Measurements from ENCODE around the gene SF3A1. TPM values are rescaled to one million over a fixed set of nuclear protein-coding genes. Genes with fewer than 3 reads are reported as not detected.

SF3A1 gene, protein sequence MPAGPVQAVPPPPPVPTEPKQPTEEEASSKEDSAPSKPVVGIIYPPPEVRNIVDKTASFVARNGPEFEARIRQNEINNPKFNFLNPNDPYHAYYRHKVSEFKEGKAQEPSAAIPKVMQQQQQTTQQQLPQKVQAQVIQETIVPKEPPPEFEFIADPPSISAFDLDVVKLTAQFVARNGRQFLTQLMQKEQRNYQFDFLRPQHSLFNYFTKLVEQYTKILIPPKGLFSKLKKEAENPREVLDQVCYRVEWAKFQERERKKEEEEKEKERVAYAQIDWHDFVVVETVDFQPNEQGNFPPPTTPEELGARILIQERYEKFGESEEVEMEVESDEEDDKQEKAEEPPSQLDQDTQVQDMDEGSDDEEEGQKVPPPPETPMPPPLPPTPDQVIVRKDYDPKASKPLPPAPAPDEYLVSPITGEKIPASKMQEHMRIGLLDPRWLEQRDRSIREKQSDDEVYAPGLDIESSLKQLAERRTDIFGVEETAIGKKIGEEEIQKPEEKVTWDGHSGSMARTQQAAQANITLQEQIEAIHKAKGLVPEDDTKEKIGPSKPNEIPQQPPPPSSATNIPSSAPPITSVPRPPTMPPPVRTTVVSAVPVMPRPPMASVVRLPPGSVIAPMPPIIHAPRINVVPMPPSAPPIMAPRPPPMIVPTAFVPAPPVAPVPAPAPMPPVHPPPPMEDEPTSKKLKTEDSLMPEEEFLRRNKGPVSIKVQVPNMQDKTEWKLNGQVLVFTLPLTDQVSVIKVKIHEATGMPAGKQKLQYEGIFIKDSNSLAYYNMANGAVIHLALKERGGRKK
- 12.8 and 25.2 TPM in 2 replicates for total RNA-seq

DNA sequence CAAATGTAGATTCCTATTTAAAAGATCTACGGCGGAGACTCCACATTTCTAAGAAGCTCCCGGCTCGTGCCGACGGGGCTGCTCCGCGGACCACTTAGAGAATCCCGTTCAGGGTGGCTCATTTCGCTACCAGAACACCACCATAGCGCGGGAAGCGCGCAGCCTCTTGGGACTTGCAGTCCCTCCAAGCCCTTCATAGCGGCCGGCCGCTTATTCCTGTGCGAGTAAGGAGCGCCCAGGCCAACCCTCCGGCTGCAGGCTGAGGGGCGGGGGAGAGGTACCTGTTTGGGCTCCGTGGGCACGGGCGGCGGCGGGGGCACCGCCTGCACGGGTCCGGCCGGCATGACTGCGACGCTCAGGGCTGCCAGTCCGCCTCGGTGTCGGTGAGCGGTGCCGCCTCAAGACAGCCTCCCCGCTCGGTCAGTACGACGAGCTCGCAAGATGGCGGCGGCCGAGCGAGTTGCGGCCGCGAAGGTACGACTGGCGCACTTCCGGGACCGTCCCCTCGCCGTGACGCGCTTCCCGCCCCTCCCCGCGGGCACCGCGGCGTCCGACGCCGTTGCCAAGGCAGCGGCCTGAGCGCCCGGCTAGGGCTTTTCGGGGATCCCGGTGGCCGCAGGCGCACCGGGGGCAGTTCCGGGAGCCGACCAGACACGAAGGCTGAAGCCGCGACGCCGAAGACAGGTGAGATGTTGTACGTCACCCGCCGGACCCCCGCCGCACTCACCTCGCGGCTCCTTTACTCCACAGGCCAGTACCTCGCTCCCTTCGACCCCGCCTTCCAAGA lies at the start of gene SF3A1, which contains the start of gene CCDC157:
TSS of gene SF3A1 (minus strand) at position 446 of the 787 bp plus-strand sequence. CDS start at position 344, 102 bp downstream.
TSS of gene CCDC157 (plus strand) at position 559 of the 787 bp plus-strand sequence. CDS start 8,994 bp downstream, outside the sequence.

DNA sequence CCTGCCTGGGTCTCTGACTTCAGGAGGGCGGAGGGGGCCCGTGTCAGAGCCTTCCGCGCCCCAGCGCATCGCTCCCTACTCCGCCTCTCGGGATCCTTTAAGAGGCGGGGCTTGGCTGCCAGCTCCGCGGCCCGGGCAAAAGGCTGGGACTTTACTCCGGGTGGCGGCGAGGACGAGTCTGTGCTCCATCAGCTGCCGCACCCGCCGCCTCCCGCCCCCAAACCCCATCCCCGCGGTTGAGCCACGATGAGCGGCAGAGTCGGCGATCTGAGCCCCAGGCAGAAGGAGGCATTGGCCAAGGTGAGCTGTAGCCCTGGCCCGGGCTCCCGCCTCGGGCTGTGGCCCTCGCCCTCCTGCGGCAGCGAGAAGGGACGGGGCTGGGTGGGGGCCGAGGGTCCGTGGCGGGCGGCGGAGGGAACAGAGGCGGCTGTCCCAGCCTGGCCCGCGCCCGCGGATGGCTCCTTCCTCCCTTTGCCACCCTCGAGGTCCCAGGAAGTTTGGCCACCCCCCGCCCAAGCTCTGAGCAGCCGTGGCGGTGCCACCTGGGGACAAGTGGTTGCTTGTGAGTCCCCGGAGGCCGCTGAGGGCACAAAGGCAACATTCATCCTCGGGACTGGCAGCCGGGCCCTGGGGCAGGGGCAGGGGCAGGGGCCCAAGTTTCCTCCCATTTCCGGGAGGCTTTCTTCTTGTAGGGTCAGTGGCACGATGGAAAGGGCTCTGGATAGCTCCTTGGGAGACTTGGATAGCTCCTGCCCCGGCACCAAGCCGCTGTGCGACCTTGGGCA lies 40.4 kb upstream of the SF3A1 start, which contains the start of gene SEC14L2:
TSS of gene SEC14L2 (plus strand) at position 148 of the 785 bp plus-strand sequence. CDS start at position 247, 99 bp downstream.

DNA sequence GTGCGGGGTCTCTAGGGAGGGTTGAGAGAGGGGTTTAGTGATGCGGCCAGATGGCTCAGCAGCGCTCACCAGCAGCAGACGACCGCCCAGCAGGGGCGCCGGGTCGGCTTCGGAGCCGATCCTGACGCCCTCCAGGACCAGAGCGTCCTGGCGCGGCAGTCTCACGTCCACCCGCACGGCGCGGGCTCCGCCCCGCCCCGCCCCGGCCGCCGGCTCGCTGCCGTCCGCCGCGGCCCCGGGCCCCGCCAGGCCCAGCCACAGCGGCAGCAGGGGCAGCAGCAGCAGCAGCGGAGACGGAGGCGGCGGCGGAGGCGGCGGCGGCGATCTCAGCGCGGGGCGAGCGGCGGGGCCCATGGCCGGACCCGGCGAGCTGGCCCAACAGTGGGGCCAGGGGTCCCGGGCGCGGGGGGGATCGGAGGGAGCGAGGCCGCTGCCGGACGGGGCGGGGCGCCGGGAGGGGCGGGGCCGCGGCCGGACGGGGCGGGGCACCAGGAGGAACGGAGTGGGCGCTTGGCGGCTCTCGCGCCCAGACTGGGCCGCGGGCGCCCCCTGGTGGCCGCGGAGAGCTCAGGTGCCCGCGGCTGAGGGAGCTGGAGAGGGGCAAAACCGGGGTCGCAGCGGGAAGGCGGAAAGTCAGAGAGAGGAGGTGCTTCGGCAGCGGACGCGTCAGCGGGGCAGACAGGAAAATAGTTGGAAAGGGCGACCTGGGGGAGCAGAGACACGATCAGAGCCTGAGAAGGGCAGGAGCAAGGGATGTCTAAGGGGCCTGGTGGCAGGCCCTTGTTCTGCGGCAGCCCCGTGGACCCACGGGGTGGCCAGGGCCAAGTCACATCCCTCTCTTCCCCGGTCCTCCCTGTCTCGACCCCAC lies 30.5 kb upstream of the SF3A1 start, which contains the start of gene RNF215:
TSS of gene RNF215 (minus strand) at position 452 of the 868 bp plus-strand sequence. CDS start at position 354, 98 bp downstream.

DNA sequence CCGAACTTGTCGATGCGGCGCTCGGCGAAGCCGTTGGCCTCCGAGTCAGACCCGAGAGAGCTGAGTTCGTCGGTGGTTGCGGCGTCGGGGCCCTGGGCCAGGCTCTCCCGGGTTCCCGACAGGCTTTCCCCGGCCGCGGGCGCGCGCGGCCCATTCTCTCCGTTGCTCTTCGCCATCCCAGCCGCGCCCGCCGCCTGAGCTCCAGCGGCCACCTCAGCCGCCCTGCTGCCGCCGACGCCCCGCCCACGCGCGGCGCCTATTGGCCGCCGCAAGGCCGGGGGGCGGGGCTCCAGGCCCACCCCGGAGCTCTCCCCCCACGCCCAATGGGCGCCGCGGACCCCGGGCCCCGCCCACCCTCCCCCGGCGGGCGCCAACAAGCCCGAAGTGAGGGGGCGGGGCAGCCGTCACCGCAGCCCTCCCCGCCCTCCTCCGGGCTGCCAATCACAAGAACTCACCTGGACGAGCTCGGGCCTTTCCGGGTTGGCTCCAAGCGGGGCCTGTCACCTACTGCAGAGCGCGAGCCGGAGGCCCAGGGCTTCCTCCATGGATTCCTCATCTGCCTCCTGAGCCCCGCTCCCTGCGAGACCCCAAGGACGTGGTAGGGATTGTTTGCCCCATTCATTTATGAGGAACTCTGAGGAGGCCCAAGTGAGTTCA lies 29.9 kb downstream of the SF3A1 start, which contains the start of gene TBC1D10A:
TSS of gene TBC1D10A (minus strand) at position 236 of the 657 bp plus-strand sequence. CDS start at position 176, 60 bp downstream.

DNA sequence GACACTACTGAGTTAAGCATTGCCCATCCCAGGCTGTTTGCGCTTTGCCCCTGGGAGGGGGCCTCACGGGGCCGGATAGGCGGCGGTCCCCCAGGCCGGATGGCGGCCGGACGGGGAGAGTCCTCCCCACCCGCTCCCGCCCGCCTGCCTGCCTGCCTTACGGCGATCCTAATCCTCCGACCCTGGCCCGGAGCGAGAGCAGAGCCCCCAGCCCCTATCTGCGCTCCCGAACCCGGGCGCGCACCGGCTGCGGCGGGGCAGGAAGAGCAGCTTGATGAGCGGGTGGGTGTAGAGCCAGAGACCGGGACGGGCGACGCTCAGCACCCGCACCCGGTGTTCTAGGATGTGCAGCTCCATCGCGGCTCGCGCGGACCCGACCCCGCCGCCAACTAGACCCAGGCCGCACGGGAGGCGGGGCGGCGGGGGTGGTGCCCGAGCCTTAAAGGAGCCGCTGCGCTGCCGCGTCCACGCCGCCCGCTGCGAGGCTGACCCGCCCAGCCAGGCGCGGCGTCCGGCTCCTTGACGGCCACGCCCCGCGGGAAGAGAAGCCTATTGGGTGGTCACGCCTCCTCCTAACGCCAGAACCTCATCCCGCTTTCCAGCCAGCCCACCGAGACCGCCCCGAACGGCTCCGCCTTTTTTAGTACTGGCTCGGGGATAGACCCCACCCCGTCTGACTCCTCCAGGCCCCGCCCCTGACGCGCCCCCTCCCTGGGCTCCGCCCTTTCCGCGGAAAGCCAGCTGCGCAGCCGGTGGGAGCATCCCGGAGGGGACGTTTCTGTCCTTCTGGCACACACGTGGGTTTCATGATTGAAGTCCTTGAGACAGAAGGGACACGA lies 67.3 kb downstream of the SF3A1 start, which contains the start of gene CASTOR1:
TSS of gene CASTOR1 (minus strand) at position 365 of the 839 bp plus-strand sequence. CDS start at position 357, 8 bp downstream.

Other genes with a start within 250 kb of the SF3A1 start
- 12.8 and 33.7 TPM in 2 replicates for gene LIF, start 110.1 kb downstream of the SF3A1 start, total RNA-seq
- gene OSM, start 90.0 kb downstream of the SF3A1 start, total RNA-seq = not detected in 2 replicates
- gene CASTOR1, start 67.4 kb downstream of the SF3A1 start, total RNA-seq = 7.3 and 12.6 TPM in 2 replicates
- 8.5 and 10.1 TPM in 2 replicates for gene TBC1D10A, start 30.0 kb downstream of the SF3A1 start, total RNA-seq
- 1.4 and 1.9 TPM in 2 replicates for gene CCDC157, start 113 bp upstream of the SF3A1 start, total RNA-seq
- 22.1 and 29.5 TPM in 2 replicates for gene RNF215, start 30.5 kb upstream of the SF3A1 start, total RNA-seq
- gene SEC14L2, start 40.1 kb upstream of the SF3A1 start, total RNA-seq = 9.1 and 19.1 TPM in 2 replicates
- 2.0 TPM in 2 replicates for gene MTFP1, start 68.9 kb upstream of the SF3A1 start, total RNA-seq
- not detected in 2 replicates for gene SEC14L3, start 115.1 kb upstream of the SF3A1 start, total RNA-seq
- gene SEC14L4, start 148.8 kb upstream of the SF3A1 start, total RNA-seq = under 0.01 TPM in 1 of 2 replicates, not detected in the other
- gene SEC14L6, start 189.8 kb upstream of the SF3A1 start, total RNA-seq = 0.16 and 0.60 TPM in 2 replicates
- not detected in 2 replicates for gene GAL3ST1, start 217.8 kb upstream of the SF3A1 start, total RNA-seq
- gene PES1, start 235.0 kb upstream of the SF3A1 start, total RNA-seq = 77.9 and 102 TPM in 2 replicates

Measured in bronchial smooth muscle cell (primary cell).